Neural progenitor cell (in vitro differentiated cells): Measurements from ENCODE around the gene MINDY4.

Source experiments
- CTCF ChIP-seq: fragments of 200-600 bp; sonication (generic); IDR thresholded peaks from 2 replicates; pipeline ENCODE4 v1.5.1; 2017; ENCODE audit warnings: antibody characterized with exemption, mild to moderate bottlenecking
- EZH2 ChIP-seq: fragments of 200-600 bp; sonication (generic); IDR thresholded peaks from 2 replicates; pipeline ENCODE4 v1.6.1; 2017; ENCODE audit warnings: antibody characterized with exemption, mild to moderate bottlenecking, moderate library complexity

GRCh38 chr7:30902466-30902865 is 131.2 kb downstream of the MINDY4 start:
- TF ChIP-seq CTCF (no peak), EZH2 (no peak)
